GM12878 (cell line): ENCODE data around the gene KHDC1. TPM values are rescaled to one million over a fixed set of nuclear protein-coding genes. Genes with fewer than 3 reads are reported as not detected.
"Not testable (repeated sequence)": the region's sequence is repeated elsewhere in the genome, so short reads cannot be mapped to it uniquely, and the experiment has no call there.

Experiments
- ATAC-seq: fragments of 200-7000 bp; cut with Tn5 transposase; 3 replicates; pipeline ENCODE4 v1.9.1; 2020; ENCODE audit warnings: mild to moderate bottlenecking, moderate library complexity
- BruUV-seq: library from RNA; stranded (reverse); fragments of 400-500 nt; replicated peaks from 2 replicates; lab custom pipeline; 2021; lab: Mats Ljungman, UMichigan
- CTCF ChIA-PET: fragments of 300-600 bp; sonication (Branson Sonifier 250); formaldehyde crosslinking; extraction: SDS; loops from one replicate; lab custom pipeline; 2021; ENCODE audit warnings: inconsistent platforms; lab: Yijun Ruan, JAX
- POLR2A ChIA-PET: fragments of 350-600 bp; formaldehyde crosslinking; extraction: SDS; loops from one replicate; lab custom pipeline; 2021; ENCODE audit warnings: inconsistent platforms; lab: Charles Lee
- RAD21 ChIA-PET: fragments of 300-600 bp; sonication (Branson Sonifier 250); formaldehyde crosslinking; loops from one replicate; lab custom pipeline; 2023; ENCODE audit warnings: antibody characterized with exemption; ENCODE audit not compliant: unreplicated experiment; lab: Charles Lee
- SMC1A ChIA-PET: fragments of 300-600 bp; sonication (Branson Sonifier 250); formaldehyde crosslinking; loops from one replicate; lab custom pipeline; 2023; ENCODE audit not compliant: unreplicated experiment, uncharacterized antibody; lab: Charles Lee
- DNase-seq: peaks from one replicate; pipeline ENCODE4 v3.0.0-alpha.2; 2011; ENCODE audit warnings: low read depth, low spot score
- FAIRE-seq: peaks from 3 replicates; lab custom pipeline; 2011; peaks lifted over from hg19 to GRCh38; lab: Jason Lieb, UNC
- H2AFZ ChIP-seq: 2 replicates; pipeline ENCODE4 v1.6.0; 2011; ENCODE audit warnings: low read depth, low read length, control low read depth; ENCODE audit not compliant: control insufficient read depth
- H3K27ac ChIP-seq: 2 replicates; pipeline ENCODE4 v1.5.1; 2011; ENCODE audit warnings: control low read depth; ENCODE audit not compliant: control insufficient read depth, insufficient read depth
- H3K27me3 ChIP-seq, 2 experiments: replicated peaks in 1 of 2; 2 replicates each; pipeline versions ENCODE4 v1.6.0 to v1.6.1; 2011; ENCODE audit warnings: low read length in 1 of 2; ENCODE audit not compliant: control insufficient read depth in 2 of 2, insufficient read depth in 2 of 2
- H3K36me3 ChIP-seq, 2 experiments: 2 replicates each; pipeline ENCODE4 v1.5.1; 2011; ENCODE audit warnings: low read length in 1 of 2; ENCODE audit not compliant: control insufficient read depth in 2 of 2, insufficient read depth in 2 of 2
- H3K4me1 ChIP-seq: 2 replicates; pipeline ENCODE4 v1.6.1; 2011; ENCODE audit warnings: mild to moderate bottlenecking, low read length, moderate library complexity, mixed read lengths; ENCODE audit not compliant: control insufficient read depth, insufficient read depth
- H3K4me2 ChIP-seq: 2 replicates; pipeline ENCODE4 v1.6.0; 2011; ENCODE audit warnings: control low read depth; ENCODE audit not compliant: control insufficient read depth, insufficient read depth
- H3K4me3 ChIP-seq: fragments of 200-600 bp; sonication (generic); 2 replicates; pipeline ENCODE4 v1.5.1; 2016
- H3K79me2 ChIP-seq: 2 replicates; pipeline ENCODE4 v1.6.0; 2011; ENCODE audit warnings: low read length; ENCODE audit not compliant: control insufficient read depth, insufficient read depth
- H3K9ac ChIP-seq: 2 replicates; pipeline ENCODE4 v1.8.0; 2011; ENCODE audit warnings: low read length, control low read depth, mixed read lengths; ENCODE audit not compliant: control insufficient read depth, insufficient read depth
- H3K9me3 ChIP-seq: replicated peaks from 3 replicates; pipeline ENCODE4 v1.5.1; 2011; ENCODE audit warnings: mild to moderate bottlenecking, low read length; ENCODE audit not compliant: control insufficient read depth, insufficient read depth
- H4K20me1 ChIP-seq: 2 replicates; pipeline ENCODE4 v1.6.0; 2011; ENCODE audit not compliant: control insufficient read depth, insufficient read depth
- EZH2 ChIP-seq: IDR thresholded peaks from 2 replicates; pipeline ENCODE4 v1.6.1; 2012; ENCODE audit warnings: low read depth, mild to moderate bottlenecking, control low read depth, inconsistent platforms, low read length, borderline replicate concordance; ENCODE audit not compliant: control insufficient read depth
- FOXM1 ChIP-seq: IDR thresholded peaks from 2 replicates; pipeline ENCODE4 v1.6.1; 2012; ENCODE audit warnings: low read depth, mild to moderate bottlenecking, inconsistent platforms, low read length, moderate library complexity
- RB1 ChIP-seq: fragments of 450-650 bp; formaldehyde crosslinking; IDR thresholded peaks from 2 replicates; pipeline ENCODE4 v1.6.1; 2017; ENCODE audit warnings: mild to moderate bottlenecking, borderline replicate concordance
- SREBF2 ChIP-seq: IDR thresholded peaks from 2 replicates; pipeline ENCODE4 v1.6.1; 2012; ENCODE audit warnings: mild to moderate bottlenecking, low read length
- TBL1XR1 ChIP-seq: IDR thresholded peaks from 2 replicates; pipeline ENCODE4 v1.6.1; 2012; ENCODE audit warnings: low read depth, low read length, improper control_type of control experiment
- WGBS: methylation state at CpG from one replicate; pipeline ENCODE4 v1.1.6; 2016; ENCODE audit warnings: low lambda C conversion rate; ENCODE audit not compliant: insufficient replicate concordance, insufficient coverage; ENCODE audit errors: missing lambda C conversion rate; 5-methylcytosine and 5-hydroxymethylcytosine counted together
- in situ Hi-C: fragments of 300-500 bp; cut with MboI; formaldehyde crosslinking; loops from 9 replicates; pipeline ENCODE4 v1.14.3; 2018; ENCODE audit warnings: mixed read lengths
- intact Hi-C: fragments of 100-400 bp; cut with micrococcal nuclease; formaldehyde crosslinking; loops from one replicate; pipeline ENCODE4 v1.14.2; 2022; ENCODE audit not compliant: unreplicated experiment
- polyA plus RNA-seq, 11 experiments: library from polyadenylated mRNA; depleted of rRNA in 4 of 11; unstranded in 6 of 11; stranded (reverse) in 5 of 11; fragments of >200 nt; fragmentation: Nextera tagmentation in 4 of 11; fragmentation: Illumina TruSeq in 1 of 11; extraction: Ambion mirVana in 4 of 11; extraction: Trizol in 1 of 11; gene quantifications; 1 replicate in 1 of 11; 2 replicates in 10 of 11; pipeline versions ENCODE4 v1.2.1 to v1.2.3, GENCODE V29; 2011 to 2016; ENCODE audit warnings: inconsistent platforms in 2 of 11, missing spikeins in 2 of 11, low read depth in 1 of 11
- total RNA-seq, 4 experiments: library from RNA; depleted of rRNA in 3 of 4; stranded (reverse); fragments of >200 nt in 3 of 4; fragmentation: Illumina TruSeq in 1 of 4; extraction: Trizol in 1 of 4; gene quantifications; 2 replicates each; pipeline versions ENCODE4 v1.2.1 to v1.2.3, GENCODE V29; 2013 to 2021
- TF ChIP-seq, protein P1 (sequence below): IDR thresholded peaks from 2 replicates; pipeline ENCODE4 v1.6.1; 2012; ENCODE audit warnings: low read depth, low read length, improper control_type of control experiment

KHDC1 gene
- total and polyA plus RNA-seq, 10 of the 15 experiments (the other 5 are each of a cell fraction or from before 2014, with no cell fraction given): 3.3 to 8.7 (median 6.3) TPM

DNA sequence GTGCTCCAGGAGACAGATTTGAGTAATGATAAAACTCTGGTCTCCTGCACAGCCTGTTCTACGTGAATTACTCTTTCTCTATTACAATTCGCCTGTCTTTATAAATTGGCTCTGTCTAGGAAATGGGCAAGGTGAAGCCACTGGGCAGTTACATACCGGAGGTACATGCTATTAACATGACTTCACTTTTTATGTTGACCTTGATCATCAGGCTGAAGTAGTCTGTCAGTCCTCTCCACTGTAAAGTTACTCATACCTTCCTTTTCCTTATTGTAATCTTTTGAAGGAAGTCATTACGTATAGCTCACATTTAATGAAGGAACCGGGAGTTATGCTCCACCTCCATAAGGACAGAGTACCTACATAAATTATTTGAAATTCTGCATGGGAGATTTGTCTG lies 19.9 kb upstream of the KHDC1 start (continued):
- TF ChIP-seq SREBF2 (no peak), TBL1XR1 (no peak), RB1 (no peak), FOXM1 (no peak), EZH2 (no peak)
- TF ChIP-seq, protein P1, sequence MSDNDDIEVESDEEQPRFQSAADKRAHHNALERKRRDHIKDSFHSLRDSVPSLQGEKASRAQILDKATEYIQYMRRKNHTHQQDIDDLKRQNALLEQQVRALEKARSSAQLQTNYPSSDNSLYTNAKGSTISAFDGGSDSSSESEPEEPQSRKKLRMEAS: no peak

DNA sequence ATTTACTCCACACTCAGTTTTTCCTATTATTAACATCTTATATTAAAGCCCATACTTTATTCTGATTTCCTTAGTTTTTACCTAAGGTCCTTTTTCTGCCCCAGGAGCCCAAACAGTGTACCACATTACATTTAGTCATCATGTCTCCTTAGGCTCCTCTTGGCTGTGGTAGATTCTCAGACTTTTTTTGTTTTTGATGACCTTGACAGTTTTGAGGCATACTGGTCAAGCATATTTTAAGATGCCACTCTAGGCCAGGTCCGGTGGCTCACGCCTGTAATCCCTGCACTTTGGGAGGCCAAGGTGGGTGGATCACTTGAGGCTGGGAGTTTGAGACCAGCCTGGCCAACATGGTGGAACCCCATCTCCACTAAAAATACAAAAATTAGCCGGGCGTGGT lies 18.7 kb upstream of the KHDC1 start:
- H3K27me3 ChIP-seq, ATAC-seq, H2AFZ ChIP-seq, H4K20me1 ChIP-seq, DNase-seq, H3K9me3 ChIP-seq, H3K27ac ChIP-seq, H3K4me3 ChIP-seq, H3K36me3 ChIP-seq, BruUV-seq, POLR2A ChIA-PET, H3K79me2 ChIP-seq, RAD21 ChIA-PET, intact Hi-C loops, H3K9ac ChIP-seq, H3K4me2 ChIP-seq, H3K4me1 ChIP-seq, FAIRE-seq, CTCF ChIA-PET, in situ Hi-C loops: not testable (repeated sequence)
- 99% methylated on average over 4 of the region's 4 CpGs for WGBS
- SMC1A ChIA-PET: interaction anchor here (0.9 kb wide), 1 partner anchor 18 kb away, joined by 3 read pairs; the partner anchor contains the start of gene KHDC1

DNA sequence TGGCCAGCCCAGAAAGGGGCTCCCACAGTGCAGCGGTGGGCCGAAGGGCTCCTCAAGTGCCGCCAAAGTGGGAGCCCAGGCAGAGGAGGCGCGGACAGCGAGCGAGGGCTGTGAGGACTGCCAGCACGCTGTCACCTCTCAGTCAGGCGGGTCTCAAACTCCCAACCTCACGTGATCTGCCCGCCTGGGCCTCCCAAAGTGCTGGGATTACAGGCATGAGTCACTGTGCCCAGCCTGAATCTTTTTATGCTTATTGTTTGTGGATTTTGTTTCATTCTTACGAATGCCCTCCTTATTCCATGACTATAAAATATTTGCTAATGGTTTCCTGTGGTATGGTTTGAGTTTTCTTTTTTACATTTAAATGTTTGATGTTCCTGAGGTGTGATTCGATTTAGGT lies 6.3 kb upstream of the KHDC1 start:
- WGBS: 92% methylated on average over 10 of the region's 13 CpGs
- H2AFZ ChIP-seq, POLR2A ChIA-PET, SMC1A ChIA-PET, intact Hi-C loops, H3K4me2 ChIP-seq, H3K27ac ChIP-seq, H3K36me3 ChIP-seq, H3K27me3 ChIP-seq, CTCF ChIA-PET, in situ Hi-C loops, DNase-seq, H3K4me3 ChIP-seq, ATAC-seq, H3K9ac ChIP-seq, RAD21 ChIA-PET, H3K4me1 ChIP-seq, FAIRE-seq, H3K9me3 ChIP-seq, H4K20me1 ChIP-seq, H3K79me2 ChIP-seq, BruUV-seq: not testable (repeated sequence)

DNA sequence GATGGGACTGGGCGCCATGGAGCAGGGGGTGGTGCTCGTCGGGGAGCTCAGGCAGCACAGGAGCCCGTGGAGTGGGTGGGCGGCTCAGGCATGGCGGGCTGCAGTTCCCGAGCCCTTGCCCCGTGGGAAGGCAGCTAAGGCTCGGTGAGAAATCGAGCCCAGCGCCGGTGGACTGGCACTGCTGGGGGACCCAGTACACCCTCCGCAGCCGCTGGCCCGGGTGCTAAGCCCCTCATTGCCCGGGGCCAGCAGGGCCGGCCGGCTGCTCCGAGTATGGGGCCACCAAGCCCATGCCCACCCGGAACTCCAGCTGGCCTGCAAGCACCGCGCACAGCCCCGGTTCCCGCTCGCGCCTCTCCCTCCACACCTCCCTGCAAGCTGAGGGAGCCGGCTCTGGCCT lies 5.9 kb upstream of the KHDC1 start:
- FAIRE-seq, H3K9ac ChIP-seq, H3K4me1 ChIP-seq, POLR2A ChIA-PET, H3K9me3 ChIP-seq, H3K79me2 ChIP-seq, in situ Hi-C loops, H4K20me1 ChIP-seq, H3K4me3 ChIP-seq, H2AFZ ChIP-seq, BruUV-seq, H3K27me3 ChIP-seq, ATAC-seq, SMC1A ChIA-PET, H3K36me3 ChIP-seq, DNase-seq, H3K4me2 ChIP-seq, CTCF ChIA-PET, intact Hi-C loops, H3K27ac ChIP-seq: not testable (repeated sequence)
- WGBS: 94% methylated on average over 23 of the region's 27 CpGs
- RAD21 ChIA-PET: interaction anchor here (0.6 kb wide), 1 partner anchor 111 kb away, joined by 3 read pairs; no protein-coding TSS in a partner anchor
